H1 (cell line): ENCODE data around the gene CRABP2.

Experiments
- POLR2AphosphoS5 ChIP-seq: IDR thresholded peaks from 2 replicates; pipeline ENCODE4 v1.6.1; 2011; ENCODE audit warnings: low read depth, low read length
- SRF ChIP-seq: IDR thresholded peaks from 2 replicates; pipeline ENCODE4 v1.6.1; 2011; ENCODE audit warnings: mild to moderate bottlenecking, low read depth, low read length, moderate library complexity

DNA sequence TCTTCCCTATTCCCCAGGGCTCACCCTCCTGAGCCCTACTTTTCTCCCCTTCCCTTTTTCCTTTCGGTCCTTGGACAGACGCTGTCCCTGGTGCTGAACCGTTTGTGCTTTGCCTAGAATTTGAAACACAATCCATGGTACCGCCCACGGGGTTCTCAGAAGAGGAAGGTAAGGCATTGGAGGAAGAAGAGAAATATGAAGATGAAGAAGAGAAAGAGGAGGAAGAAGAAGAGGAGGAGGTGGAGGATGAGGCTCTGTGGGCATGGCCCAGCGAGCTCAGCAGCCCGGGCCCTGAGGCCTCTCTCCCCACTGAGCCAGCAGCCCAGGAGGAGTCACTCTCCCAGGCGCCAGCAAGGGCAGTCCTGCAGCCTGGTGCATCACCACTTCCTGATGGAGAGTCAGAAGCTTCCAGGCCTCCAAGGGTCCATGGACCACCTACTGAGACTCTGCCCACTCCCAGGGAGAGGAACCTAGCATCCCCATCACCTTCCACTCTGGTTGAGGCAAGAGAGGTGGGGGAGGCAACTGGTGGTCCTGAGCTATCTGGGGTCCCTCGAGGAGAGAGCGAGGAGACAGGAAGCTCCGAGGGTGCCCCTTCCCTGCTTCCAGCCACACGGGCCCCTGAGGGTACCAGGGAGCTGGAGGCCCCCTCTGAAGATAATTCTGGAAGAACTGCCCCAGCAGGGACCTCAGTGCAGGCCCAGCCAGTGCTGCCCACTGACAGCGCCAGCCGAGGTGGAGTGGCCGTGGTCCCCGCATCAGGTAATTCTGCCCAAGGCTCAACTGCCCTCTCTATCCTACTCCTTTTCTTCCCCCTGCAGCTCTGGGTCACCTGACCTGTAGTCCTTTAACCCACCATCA, 53.0 kb downstream of the CRABP2 start:
- no peak for TF ChIP-seq SRF
- TF ChIP-seq POLR2AphosphoS5 = no peak
